HG03571 (cell line): ENCODE measurements around the gene NEK1.
A peak's percentile ranks its signal among the peaks of the same experiment; 100 is the strongest.
"Not testable (repeated sequence)": the region's sequence is repeated elsewhere in the genome, so short reads cannot be mapped to it uniquely, and the experiment has no call there.

Source experiments
- ATAC-seq: cut with Tn5 transposase; IDR thresholded peaks from one replicate; pipeline ENCODE4 v1.9.1; 2021; ENCODE audit not compliant: unreplicated experiment

Gene NEK1

GRCh38 chr4:169499907-169500306, 112.5 kb downstream of the NEK1 start:
- not testable (repeated sequence) for ATAC-seq

GRCh38 chr4:169494234-169494633, 118.1 kb downstream of the NEK1 start:
- ATAC-seq = not testable (repeated sequence)

- no peak for ATAC-seq
Measured at GRCh38 chr4:169493164-169493524, 119.2 kb downstream of the NEK1 start.

GRCh38 chr4:169492436-169493163, 119.8 kb downstream of the NEK1 start:
- ATAC-seq = peak; percentile 51

- ATAC-seq = no peak
Measured at GRCh38 chr4:169491211-169491610, 121.2 kb downstream of the NEK1 start.

GRCh38 chr4:169489306-169489705, 123.1 kb downstream of the NEK1 start:
- no peak for ATAC-seq

GRCh38 chr4:169485791-169486742, 126.3 kb downstream of the NEK1 start:
- peak; percentile 80 for ATAC-seq

- ATAC-seq = no peak
Measured at GRCh38 chr4:169485086-169485485, 127.3 kb downstream of the NEK1 start.

GRCh38 chr4:169484485-169484884, 127.9 kb downstream of the NEK1 start:
- no peak for ATAC-seq

- ATAC-seq = no peak
Measured at GRCh38 chr4:169464080-169464479, 148.3 kb downstream of the NEK1 start.

GRCh38 chr4:169460081-169460480, 152.3 kb downstream of the NEK1 start:
- ATAC-seq = no peak

- no peak for ATAC-seq
Measured at GRCh38 chr4:169458575-169458974, 153.8 kb downstream of the NEK1 start.

- ATAC-seq = not testable (repeated sequence)
Measured at GRCh38 chr4:169452644-169453043, 159.7 kb downstream of the NEK1 start.

- not testable (repeated sequence) for ATAC-seq
Measured at GRCh38 chr4:169448935-169449334, 163.4 kb downstream of the NEK1 start.

- no peak for ATAC-seq
Measured at GRCh38 chr4:169446824-169447223, 165.6 kb downstream of the NEK1 start.

- no peak for ATAC-seq
Measured at GRCh38 chr4:169443748-169444147, 168.6 kb downstream of the NEK1 start.

GRCh38 chr4:169440446-169440845, 171.9 kb downstream of the NEK1 start:
- no peak for ATAC-seq

GRCh38 chr4:169439244-169439643, 173.1 kb downstream of the NEK1 start:
- ATAC-seq = no peak

GRCh38 chr4:169438057-169438480, 174.3 kb downstream of the NEK1 start:
- ATAC-seq = peak; percentile 41

GRCh38 chr4:169437299-169438047, 174.9 kb downstream of the NEK1 start:
- ATAC-seq = peak; percentile 77

- ATAC-seq = no peak
Measured at GRCh38 chr4:169436734-169437133, 175.6 kb downstream of the NEK1 start.
